Ascending aorta (tissue), 2 donors: ENCODE results near the gene ERMARD. TPM values are rescaled to one million over a fixed set of nuclear protein-coding genes. Genes with fewer than 3 reads are reported as not detected.

Experiments
- DNase-seq, 2 donors: peaks; one replicate each; pipeline ENCODE4 v3.0.0-alpha.2; 2019; ENCODE audit warnings: low spot score in 2 of 2
- H3K27ac ChIP-seq, 2 donors: fragments of 200-600 bp; sonication (generic); one replicate each; pipeline ENCODE4 v1.5.1; 2016 to 2017; ENCODE audit warnings: mild to moderate bottlenecking in 1 of 2
- H3K27me3 ChIP-seq: fragments of 200-600 bp; sonication (generic); one replicate; pipeline ENCODE4 v1.5.1; 2017
- H3K36me3 ChIP-seq, 2 donors: fragments of 200-600 bp; sonication (generic); one replicate each; pipeline ENCODE4 v1.5.1; 2016
- H3K4me1 ChIP-seq, 2 donors: fragments of 200-600 bp; sonication (generic); one replicate each; pipeline ENCODE4 v1.5.1; 2016 to 2017; ENCODE audit warnings: mild to moderate bottlenecking in 1 of 2
- H3K4me3 ChIP-seq, 2 donors: fragments of 200-600 bp; sonication (generic); one replicate each; pipeline ENCODE4 v1.5.1; 2016 to 2017; ENCODE audit warnings: mild to moderate bottlenecking in 1 of 2
- H3K9me3 ChIP-seq, 2 donors: fragments of 200-600 bp; sonication (generic); one replicate each; pipeline ENCODE4 v1.5.1; 2016
- intact Hi-C: fragments of 100-400 bp; cut with DNase I; formaldehyde crosslinking; loops from one replicate; pipeline ENCODE4 v1.15.1; 2023
- total RNA-seq: library from RNA; depleted of rRNA; stranded (reverse); fragments of >200 nt; gene quantifications from one replicate; pipeline ENCODE4 v1.1.0, GENCODE V29; 2016
- TF ChIP-seq, protein P1 (sequence below), 3 experiments: fragments of 200-600 bp in 2 of 3; fragments of 450-650 bp in 1 of 3; sonication (generic) in 2 of 3; IDR thresholded peaks; one replicate each; pipeline ENCODE4 v1.5.1; 2016 to 2019; ENCODE audit warnings: antibody characterized with exemption in 3 of 3, mild to moderate bottlenecking in 1 of 3, moderate library complexity in 1 of 3

Gene ERMARD
- total RNA-seq, 1 donor from 2014 or later: 4.0 TPM

DNA sequence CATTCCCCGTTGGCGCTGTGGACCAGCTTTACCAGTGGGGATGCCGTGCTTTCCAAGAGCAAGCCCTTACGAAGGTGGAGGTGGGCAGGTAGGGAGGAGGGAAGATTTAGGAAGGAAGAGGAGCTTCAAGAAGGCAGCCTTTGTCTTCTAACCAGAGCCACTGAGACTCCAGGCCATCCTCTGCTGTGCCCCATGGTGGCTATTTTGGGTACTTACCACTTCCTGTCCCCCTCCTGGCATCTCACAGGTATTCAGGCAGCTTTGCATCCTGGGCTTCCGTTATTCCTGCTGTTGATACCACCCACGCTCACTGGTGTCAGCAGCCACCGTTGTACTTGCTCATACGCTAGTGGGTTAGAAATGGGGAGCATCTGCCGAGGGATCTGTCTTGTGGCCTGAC lies 22.9 kb downstream of the ERMARD start:
- H3K27me3 ChIP-seq: no peaks in the 10 kb centered on the region
- H3K9me3 ChIP-seq: no peaks in the 10 kb centered on the region
- no peak overlapping the region for H3K4me3 ChIP-seq
- intact Hi-C loops: no loop called here
- H3K27ac ChIP-seq: no peak overlapping the region
- peaks cover 17 to 69% of the 10 kb centered on the region in 2 donors for H3K36me3 ChIP-seq
- TF ChIP-seq, protein P1, sequence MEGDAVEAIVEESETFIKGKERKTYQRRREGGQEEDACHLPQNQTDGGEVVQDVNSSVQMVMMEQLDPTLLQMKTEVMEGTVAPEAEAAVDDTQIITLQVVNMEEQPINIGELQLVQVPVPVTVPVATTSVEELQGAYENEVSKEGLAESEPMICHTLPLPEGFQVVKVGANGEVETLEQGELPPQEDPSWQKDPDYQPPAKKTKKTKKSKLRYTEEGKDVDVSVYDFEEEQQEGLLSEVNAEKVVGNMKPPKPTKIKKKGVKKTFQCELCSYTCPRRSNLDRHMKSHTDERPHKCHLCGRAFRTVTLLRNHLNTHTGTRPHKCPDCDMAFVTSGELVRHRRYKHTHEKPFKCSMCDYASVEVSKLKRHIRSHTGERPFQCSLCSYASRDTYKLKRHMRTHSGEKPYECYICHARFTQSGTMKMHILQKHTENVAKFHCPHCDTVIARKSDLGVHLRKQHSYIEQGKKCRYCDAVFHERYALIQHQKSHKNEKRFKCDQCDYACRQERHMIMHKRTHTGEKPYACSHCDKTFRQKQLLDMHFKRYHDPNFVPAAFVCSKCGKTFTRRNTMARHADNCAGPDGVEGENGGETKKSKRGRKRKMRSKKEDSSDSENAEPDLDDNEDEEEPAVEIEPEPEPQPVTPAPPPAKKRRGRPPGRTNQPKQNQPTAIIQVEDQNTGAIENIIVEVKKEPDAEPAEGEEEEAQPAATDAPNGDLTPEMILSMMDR (IDR thresholded peaks at IDR 0.05): no peak
- no peaks in the 10 kb centered on the region for H3K4me1 ChIP-seq
- DNase-seq: no peak

DNA sequence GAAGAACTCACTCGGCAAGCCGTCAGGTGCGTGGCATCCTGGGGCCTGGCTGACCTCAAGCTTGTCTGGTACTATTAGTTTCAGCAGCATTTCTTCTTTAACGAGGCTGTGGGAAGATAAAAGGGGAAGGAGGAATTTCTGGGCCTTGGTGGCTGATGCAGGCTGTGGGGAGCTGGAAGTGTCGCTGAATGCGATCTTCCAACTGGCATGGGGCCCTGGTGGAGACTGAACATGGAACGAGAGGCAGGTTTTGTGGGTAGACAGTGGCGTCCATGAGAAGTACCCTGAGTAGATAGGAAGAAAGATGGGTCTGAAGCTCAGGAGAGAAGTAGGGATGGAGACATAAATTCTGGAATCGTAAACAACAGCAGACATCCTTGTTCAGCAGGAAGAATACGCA lies 23.9 kb downstream of the ERMARD start:
- Histone ChIP-seq H3K4me3 (no peak overlapping the region), H3K36me3 (peaks cover 16 to 75% of the 10 kb centered on the region in 2 donors), H3K27me3 (no peaks in the 10 kb centered on the region), H3K9me3 (no peaks in the 10 kb centered on the region), H3K4me1 (no peaks in the 10 kb centered on the region), H3K27ac (no peak overlapping the region)
- TF ChIP-seq, protein P1 (IDR thresholded peaks at IDR 0.05): no peak
- intact Hi-C loops: no loop called here
- DNase-seq: no peak

DNA sequence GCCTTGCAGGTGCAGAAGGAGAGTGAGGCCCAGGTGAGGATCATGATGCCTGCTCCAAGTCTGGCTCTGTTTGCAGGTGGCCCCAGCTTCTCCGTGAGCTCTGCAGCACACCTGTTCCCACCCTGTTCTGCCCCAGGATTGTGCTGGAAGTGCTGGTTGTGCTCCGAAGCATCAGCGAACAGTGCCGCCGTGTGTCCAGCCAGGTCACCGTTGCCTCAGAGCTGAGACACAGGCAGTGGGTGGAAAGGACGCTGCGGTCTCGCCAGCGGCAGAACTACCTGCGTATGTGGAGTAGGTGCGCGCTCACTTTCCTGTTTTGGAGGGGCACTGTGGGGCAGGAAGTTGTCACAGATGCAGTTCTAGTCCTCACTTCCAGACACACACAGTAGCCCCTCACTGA lies 25.0 kb downstream of the ERMARD start:
- no peak for DNase-seq
- no peak overlapping the region for H3K27ac ChIP-seq
- no peaks in the 10 kb centered on the region for H3K9me3 ChIP-seq
- peaks cover 16 to 74% of the 10 kb centered on the region in 2 donors for H3K36me3 ChIP-seq
- intact Hi-C loops: no loop called here
- TF ChIP-seq, protein P1 (IDR thresholded peaks at IDR 0.05): no peak
- no peaks in the 10 kb centered on the region for H3K4me1 ChIP-seq
- no peak overlapping the region for H3K4me3 ChIP-seq
- no peaks in the 10 kb centered on the region for H3K27me3 ChIP-seq

DNA sequence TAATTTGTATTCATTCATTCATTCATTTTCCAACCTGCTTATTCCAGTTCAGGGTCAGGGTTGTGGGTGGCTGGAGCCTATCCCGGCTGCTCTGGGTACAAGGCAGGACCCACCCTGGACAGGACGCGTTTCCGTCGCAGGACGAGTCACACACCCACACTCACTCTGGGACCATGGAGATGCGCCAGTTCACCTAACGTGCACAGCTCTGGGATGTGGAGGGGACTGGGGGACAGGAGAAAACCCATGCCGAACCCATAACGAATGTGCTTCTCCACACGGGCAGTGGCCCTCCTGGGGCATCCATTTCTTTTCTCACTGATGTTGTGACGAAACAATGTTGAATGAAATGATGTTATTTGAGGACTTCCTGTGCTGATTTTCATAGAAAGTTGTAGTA lies 26.5 kb downstream of the ERMARD start:
- Histone ChIP-seq H3K4me3 (no peak overlapping the region), H3K4me1 (no peaks in the 10 kb centered on the region), H3K36me3 (peaks cover 16 to 69% of the 10 kb centered on the region in 2 donors), H3K27me3 (no peaks in the 10 kb centered on the region), H3K27ac (no peak overlapping the region), H3K9me3 (no peaks in the 10 kb centered on the region)
- no peak for DNase-seq
- intact Hi-C loops: no loop called here
- TF ChIP-seq, protein P1 (IDR thresholded peaks at IDR 0.05): no peak

DNA sequence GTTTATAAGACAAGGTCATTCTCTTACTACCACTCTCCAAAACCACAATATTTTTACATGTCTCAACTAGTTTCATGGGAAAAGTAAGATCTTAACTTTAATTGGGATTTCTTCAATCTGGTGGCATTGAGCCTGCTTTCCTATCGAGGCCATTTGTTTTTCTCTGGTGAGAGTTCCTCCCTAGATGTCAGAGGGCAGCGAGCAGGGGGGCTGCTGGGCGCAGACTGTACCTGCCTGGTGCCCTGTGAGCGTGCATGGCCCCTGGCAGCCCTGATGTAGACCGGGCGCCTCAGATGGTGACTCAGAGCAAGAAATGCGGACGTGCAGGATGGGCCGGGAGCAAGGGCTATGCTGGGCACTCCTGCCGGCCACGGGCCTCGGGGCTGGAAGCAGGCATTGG lies 27.2 kb downstream of the ERMARD start:
- Histone ChIP-seq H3K4me1 (no peaks in the 10 kb centered on the region), H3K36me3 (peaks cover 16 to 66% of the 10 kb centered on the region in 2 donors)
- DNase-seq: peak in 1 of 2 donors; percentile 21

More for the DNA sequence above, 27.2 kb downstream of the ERMARD start:
- TF ChIP-seq, protein P1 (IDR thresholded peaks at IDR 0.05): no peak
- H3K27me3 ChIP-seq: no peaks in the 10 kb centered on the region
- no peaks in the 10 kb centered on the region for H3K9me3 ChIP-seq
- intact Hi-C loops: no loop called here
- no peak overlapping the region for H3K4me3 ChIP-seq
- no peak overlapping the region for H3K27ac ChIP-seq
